Suppressor macrophage (primary cell): ENCODE measurements around the gene PDGFA.

Source experiments
- DNase-seq, 4 experiments: peaks; one replicate each; pipeline ENCODE4 v3.0.0-alpha.2; 2020 to 2022

Gene PDGFA

DNA sequence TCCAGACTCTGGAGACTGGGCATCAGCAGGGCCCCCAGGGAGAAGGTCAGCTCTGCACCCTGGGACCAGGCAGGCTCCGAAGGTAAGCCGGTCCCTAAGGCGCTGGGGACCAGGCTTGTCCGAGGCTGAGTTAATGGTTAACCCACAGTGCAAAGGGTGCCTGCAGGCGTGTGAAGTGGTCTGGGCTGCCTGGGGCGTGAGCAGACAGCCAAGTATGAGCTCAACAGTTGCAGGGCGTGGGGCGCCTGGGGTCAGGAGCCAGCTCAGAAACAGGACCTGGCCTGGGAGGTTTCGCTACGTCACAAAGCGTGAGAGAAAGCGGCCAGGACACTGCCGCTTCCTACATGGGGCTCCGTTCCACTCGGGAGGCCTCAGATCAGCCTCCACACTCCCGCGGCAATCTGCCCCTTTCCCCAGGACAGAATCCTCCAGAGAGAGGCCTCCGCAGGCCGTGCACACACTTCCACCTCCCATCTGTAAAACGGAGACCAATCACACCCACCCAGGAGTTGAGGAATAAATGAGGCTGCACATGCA is 16.0 kb downstream of the PDGFA start:
- DNase-seq, result no peak

DNA sequence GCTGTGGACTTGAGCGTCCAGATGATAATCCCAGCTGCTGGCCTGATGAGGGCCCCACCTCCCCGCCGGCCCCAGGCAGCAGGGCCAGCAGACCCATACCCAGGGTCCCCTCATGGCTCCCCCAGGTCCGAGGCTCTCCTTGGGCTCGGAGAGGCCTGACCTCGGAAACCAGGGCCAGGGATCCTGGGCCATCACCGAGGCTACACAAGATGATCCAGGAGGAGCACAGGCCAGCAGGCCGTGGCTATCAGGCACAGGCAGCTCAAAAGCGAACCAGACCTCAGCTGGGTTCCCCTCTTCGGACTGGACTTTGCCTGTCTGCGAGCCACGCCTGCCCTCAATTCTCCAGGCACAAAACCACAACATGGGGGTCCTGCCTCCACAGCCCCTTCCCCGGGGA is 17.4 kb downstream of the PDGFA start:
- DNase-seq, result no peak

DNA sequence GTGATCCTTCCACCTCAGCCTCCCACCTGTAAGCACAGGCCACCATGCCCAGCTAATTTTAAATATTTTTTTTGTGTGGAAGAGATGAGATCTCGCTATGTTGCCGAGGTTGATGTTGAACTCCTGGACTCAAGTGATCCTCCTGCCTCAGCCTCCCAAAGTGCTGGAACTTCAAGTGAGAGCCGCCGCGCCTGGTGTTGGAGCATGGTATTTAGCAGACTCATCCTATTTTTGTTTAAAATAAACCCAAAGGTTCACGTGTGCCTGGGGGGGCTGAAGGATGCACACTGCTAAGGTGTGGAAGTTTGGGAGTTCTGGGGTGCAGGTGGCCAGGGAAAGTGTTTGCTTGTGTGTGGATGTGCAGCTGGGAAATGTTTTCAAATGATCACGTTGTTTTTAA is 18.1 kb downstream of the PDGFA start:
- DNase-seq, result no peak

DNA sequence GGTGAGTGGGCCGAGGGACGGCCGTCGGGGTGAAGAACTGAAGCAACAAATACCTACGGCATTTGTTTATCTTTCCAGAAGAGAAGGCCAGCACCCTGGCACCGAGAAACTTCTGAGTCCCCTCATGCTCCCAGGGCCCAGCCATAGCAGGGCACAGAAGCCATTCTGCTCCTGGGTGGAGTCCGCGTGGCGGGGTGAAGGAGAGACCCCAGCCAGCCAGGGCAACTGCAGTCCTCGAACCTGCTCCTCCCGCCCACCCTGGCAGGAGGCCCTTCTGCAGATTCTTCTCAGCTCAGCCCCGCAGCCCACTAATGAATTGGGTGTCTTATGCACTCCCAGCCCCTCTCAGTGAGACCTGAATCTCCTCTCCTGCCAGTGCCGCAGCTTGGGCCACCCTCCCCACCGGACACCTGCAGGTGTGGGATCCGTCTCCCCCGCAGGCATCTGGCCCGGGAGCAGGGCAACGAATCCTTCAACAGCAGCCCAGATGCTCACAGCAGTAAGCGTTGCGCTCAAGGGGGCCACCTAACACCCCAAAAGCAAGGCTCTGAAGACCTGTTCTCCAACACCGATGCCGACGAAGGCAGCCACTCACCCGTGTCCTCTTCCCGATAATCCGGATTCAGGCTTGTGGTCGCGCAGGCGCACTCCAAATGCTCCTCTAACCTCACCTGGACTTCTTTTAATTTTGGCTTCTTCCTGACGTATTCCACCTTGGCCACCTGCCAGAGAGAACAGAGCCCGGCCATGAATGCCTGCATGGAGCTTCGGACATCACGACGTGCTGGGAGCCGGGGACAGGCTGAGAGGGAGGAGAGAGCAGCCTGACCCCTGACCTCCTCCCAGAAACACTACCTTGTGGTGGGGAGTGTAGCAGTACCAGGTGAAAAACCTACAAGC is 18.9 kb downstream of the PDGFA start:
- DNase-seq, result no peak

DNA sequence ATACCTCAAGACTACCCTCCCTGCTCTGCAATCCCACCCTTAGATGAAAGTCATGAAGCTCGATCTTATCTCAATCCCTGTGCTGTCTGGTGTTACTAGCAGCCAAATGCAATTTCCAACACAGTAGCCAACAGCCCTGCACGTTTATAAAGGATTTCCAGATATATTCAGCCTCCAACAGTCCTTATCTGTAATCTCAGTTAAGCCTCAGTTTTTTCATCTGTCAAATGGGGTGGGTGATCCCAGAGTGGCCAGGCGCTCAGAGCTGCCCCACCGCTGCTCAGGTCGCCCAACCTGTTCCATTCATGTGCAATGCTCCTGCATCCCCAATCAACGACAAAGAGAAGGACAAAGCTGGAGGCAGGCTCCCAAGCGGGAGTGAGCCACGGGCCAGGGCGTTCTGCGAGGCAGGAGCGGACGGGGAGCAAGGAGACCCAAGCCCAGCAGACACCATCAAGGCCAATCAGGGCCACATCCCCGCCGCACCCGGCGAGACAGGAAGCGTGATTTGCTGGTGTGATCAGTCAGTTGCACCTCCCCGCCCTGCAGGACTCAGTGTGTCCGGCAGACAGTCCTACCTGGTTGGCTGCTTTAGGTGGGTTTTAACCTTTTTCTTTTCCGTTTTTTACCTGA is 19.7 kb downstream of the PDGFA start:
- no peak for DNase-seq

DNA sequence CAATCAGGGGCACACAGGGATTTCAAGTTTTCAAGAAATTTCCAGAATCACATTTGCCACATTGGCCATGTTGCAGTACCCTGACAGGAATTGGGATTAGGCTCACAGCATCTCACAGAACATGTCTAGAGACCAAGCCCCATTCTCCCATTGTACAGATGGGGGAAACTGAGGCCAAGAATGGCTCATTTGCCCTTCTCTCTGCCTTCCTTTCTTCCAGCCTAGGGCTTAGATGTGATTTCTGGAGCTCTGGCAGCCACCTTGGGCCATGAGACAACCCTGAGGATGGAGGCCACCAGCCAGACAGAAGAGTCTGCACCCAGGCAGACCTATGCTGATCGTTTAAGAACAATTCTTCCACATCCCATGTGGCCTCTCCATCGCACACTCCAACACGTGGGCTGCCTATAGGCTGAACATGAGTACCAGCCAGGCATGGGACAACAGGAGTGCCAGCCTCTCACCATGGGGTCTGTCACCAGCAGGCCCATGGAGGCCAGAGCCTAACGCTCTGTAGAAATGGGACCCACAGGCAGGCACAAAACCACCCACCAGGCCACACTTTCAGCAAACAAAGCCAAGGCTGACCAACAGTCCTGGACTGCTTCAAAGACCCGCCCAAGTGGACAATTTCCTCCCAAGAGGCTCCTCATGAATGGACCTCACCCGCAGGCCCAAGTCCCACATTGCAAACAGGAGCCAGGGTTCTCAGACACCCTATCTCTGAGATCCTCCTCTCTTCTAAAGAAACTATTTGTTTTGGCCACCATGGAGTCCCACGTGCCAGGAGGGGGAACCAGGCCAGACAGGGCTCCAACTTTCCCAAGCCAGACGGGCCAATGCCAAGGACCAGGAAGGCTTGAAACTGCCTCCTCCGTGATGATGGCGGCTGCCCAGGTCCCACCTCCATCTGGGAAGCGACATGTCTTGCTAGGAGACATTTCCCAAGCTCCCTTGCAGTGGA is 20.7 kb downstream of the PDGFA start:
- no peak for DNase-seq

DNA sequence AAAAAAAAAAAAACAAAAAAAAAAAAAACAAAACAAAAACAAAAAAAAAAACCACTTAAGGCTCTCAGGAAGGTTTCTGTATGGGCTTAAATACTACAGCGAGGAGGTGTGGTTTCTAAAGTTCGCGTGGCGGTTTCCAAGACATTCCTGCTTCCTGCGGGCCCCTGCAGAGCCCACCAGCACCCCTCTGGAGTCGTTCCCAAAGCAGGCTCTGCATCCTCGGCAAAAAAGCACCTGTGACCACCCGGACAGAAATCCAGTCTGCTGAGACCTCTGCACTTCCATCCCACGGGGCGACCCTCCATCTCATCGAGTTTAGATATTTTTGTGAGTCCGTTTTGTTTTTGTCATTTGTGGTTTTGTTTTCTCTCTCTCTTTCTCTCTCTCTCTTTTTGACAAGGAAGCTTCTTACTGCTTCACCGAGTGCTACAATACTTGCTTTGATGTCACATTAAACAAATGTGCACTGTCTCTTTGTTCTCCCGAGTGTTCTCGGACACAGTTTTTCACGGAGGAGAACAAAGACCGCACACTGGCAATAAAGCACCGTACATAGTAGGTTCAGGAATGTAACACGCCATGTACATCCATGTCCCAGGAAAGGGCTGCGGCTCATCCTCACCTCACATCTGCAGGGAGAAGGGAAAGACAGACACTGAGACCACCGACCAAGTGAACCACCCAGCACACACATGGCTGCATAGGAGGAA is 21.5 kb downstream of the PDGFA start:
- DNase-seq, result no peak

DNA sequence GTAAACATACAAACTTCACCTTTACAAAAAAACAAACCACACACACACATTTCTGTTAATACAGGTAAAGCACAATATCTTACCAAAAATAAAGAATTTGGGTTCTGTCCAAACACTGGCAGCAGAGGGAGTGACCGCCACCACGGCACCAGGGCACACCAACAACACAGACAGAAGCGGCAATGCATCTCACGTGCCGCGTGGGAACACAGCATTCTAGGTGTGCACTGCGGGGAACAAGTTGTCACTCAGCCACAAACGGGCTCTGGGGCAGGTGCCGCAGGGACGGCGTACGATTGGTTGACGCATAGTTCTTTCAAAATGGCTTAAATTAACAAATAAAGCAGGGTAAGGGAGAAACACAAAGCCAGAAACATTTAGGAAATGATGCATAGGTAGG is 22.3 kb downstream of the PDGFA start:
- no peak for DNase-seq

DNA sequence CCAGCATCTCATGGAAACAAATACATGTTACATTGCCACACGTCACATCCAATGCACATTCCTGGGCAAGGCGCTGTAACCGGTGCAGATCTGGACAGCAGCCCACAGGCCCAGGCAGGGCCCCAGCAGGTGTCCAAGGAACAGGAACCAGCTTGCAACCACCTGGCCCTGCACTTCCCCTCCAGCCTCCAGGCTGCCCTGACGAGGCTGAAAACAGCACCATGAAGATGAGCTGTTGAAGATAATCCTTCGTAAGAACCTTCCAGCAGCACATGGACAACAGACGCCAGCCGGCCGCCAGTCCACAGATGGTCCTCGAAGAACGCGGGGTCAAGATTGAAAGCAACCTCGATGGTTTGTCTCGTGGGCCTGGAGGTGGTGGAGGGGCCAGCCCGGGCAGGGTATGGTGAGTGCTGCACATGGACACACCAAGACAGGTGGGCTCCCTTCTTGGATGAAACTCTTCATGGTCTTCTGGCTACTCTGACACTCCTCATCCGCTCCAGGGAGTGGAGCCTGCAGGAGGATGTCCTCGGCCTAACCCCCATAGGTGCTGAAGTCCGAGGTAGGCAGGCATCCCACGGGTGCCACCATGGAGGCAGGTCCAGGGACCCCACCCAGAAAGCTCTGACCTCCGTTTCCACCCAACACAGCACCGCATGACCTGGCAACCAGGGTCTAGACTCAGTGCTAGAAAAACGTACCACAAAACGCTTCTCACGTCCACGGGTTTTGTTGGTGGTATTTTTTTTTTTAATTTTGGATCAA is 22.9 kb downstream of the PDGFA start:
- DNase-seq, result no peak

DNA sequence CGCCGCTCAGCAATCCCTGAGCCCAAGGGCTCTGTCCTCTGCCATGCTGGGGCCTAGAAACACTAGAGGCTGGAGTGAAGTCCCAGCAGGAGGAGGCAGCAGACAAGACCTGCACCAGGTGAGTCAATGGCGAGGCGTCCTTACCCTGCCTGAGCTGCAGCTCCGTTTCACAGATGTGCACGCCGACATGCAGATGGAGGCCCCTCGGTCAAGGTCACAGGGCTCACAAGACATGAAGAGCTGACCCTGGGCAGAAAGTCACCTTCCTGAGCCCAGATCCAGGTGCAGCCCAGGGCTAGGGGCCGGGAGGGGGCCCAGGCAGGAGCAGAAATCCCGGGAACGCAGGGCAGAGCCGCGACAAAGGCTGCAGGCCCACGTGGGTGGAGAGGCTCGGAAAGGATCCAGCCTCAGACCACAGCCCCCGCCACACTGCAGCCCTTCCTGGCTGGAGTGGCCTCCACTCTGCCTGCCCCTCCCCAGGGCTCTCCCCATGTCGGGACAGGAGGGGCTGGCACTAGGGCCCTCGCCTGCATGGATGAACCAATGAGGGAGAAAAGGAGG is 23.8 kb downstream of the PDGFA start:
- DNase-seq, result no peak

DNA sequence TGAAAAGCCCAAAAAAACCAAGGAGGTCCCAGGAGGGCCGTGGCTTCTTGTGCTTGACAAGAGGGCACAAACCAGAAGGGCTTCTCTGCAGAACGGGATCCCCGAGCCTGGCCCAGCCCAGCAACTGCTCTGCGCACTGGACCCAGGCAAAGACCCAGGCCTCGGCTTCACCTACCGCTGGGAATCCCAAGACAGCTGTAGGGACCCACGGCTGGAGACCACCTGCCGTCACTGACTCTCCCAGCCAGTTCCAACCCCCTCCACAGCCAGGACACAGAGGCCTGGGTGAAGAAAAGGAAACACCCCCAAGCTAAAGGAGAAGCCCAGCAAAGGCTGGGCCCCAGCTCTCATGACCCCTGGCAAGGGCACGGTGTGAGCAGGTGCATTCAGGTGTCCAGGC is 24.3 kb downstream of the PDGFA start:
- DNase-seq, result no peak

DNA sequence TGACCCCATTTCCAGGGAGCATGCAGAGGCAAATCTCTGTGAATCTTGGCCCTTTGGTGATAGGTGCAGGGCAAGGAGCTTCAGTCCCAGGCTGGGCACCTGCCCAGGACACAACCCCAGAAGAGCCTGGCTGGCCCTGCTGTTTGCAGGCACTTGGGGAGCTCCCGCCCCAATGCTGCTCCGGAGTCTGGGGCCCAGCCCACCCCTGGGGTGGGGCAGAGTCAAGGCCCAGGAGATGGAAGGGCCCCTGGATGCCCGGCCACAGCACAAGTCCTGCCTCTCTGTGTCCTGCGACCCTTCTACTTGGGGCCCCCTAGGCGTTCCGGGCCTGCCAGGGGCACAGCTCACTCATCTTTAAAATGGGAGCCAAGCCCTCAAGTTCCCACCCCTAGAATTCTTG is 24.7 kb downstream of the PDGFA start:
- DNase-seq, result no peak

DNA sequence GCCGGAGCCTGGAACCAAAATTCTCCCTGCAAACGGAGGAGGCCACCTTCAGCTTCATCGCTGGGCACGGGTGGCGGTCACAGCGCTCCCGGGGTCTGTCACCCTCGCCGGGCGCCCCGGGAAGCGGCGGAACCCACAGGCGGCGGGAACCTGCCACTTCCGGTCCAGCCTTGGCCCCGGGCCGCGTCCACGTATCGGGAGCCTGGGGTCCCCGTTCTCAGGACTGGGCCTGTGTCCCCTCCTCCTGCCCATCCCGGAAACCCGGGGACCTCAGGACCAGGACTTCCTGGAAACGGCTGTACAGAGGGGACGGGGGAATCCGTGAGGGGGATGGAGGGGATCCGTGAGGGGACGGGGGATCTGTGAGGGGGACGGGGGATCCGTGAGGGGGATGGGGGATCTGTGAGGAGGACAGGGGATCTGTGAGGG is 25.4 kb downstream of the PDGFA start:
- no peak for DNase-seq

DNA sequence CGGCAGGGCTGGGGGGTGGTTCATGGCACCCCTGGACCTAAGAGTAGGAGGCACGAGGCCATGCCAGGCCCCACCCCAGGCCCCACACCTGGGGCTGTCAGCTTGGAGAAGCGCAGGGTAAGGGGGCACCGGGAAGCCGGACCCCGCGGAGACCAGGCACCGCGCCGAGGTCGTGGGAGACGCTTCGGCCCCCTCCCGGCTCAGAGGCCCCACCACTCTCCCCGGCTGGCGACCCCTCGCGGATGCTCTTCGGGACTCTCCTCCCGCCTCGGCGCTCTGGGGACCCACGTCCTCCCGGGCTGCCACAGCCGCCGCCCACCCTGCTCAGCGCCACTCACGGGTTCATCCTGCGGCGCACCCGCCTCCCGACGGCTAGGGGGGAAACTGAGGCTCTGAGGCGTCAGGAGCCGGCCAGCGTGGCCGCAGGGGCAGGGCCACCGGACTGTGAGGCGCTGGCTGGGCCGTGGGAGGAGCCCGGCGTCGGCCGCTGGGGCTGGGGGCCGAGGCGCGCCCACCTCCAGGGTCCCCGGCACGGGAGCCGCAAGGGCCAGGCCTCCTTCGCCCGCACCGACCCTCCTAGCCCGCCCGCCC is 25.9 kb downstream of the PDGFA start:
- DNase-seq, result no peak

DNA sequence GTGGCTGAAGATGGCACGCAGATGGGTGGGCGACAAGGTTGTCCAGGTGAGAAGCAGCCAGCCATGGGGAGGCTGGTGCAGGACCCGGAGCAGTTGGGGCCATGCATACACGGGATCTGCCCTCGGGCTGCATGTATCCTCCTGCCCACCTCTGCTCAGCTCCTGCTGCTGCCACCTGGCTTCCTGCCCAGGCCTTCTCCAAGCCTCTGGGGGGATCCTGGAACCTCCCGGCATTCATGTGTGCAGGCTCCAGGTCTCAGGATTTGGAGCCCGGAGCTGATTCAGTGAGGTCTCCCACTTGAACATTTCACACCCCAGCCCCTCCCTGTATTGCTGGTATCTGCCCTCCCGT is 27.0 kb downstream of the PDGFA start:
- no peak for DNase-seq

DNA sequence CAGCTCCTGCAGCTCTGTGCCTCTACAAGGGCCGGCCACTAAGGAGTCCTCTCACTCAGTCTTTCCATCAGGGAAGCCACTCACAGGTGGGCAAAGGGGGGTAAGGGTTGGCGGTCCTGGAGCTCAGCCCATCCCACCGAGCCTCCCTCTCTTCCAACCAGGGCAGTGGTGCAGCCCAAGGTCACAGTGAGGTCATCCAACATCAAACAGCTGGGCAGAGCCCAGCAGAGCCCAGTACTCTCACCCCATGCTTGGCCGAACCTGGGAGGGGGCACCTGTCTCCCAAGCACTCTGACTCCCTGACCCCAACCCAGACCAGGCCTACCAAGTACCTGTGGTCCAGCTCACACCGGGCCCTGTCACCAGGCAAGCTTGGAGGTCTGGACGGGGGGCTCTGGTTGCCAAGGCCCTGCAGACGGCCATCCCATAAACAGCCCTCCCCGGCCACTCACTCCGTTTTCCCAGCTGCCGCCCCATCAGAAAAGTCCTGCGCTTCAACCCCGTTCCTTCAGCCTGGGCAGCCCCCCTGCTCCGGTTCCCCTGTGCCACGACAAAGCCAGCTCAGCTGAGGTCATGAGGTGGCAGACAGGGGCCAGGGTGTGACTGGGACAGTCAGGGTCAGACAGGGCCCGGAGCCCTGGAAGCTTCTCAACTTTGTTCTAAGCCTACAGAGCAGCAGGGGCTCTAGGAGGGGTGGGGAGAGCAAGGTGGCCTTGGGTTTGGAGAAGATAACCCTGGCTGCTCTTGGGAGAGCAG is 27.5 kb downstream of the PDGFA start:
- DNase-seq, result no peak

DNA sequence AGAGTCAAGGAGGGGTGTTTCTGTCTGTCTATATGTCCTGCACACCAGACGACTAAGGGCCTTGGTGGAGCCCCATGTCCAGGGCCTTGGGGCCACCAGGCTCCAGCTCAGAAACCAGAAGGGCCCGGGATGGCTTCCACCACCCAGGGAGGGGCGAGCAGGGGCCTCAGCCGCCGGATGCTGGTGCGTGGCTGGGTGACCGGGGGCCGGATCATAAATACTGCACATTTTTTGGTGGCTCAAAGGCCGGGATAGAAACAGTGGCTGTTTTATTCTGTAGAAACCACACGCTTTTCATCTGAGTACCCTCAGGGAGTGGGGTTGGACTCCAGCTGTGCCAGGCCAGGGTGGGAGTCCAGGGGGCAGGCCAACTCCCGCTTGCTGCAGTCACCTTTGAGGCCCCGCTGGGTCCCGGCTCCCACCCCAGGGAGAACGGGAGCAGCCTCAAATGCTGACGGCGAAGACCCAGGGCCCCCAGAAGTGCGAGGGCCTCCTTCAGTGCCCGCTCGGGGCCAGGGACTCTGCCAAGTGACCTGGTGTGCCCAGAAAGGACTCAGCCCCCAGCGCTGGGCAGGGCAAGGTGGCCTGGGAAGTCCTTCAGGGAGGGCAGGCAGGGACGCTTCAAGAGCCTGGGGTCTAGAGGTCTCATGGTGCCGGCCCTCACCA is 28.2 kb downstream of the PDGFA start:
- no peak for DNase-seq

DNA sequence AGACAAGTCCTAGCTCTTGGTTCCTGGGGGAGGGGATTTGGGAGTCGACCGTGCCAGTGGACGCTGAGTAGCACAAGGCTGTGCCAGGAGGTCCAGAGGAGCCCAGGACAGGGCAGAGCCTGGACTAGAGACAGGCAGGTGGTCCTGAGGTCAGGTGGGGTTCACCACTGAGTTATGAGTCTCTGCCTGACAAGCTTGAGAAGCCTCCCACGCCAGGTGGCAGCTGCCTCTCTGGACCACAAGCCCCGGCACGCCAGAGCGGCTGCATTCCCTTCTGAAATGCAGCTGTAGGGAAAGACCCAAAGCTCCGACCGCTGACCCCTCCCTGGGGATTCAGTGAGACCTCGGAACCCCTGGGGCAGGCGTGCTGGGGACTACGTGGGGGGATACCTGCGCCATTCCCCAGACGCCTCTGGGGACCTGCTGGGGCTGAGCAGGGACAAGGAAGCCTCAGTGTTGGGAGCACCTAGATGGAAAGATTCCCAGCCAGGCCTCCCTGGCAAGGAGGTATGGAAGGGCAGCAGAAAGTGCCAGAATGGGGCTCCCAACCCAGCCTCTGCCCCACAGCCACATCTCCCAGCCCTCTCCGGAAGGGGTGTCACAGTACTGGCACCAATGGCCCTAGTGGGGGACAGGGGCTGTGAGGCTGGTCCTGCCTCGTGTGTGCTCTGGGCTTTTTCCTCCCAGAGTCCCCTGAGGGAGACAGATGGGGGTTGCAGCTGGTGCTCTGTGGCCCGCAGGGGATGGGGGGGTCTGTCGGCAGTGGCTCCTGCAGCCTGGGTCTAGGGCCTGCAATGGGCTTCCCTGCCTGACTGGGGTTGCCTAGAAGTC is 29.0 kb downstream of the PDGFA start:
- no peak for DNase-seq
